HS-27A (cell line): ENCODE measurements around the gene IER5L.
"Not testable (repeated sequence)": the region's sequence is repeated elsewhere in the genome, so short reads cannot be mapped to it uniquely, and the experiment has no call there.

Source experiments
- DNase-seq: peaks from one replicate; pipeline ENCODE4 v3.0.0-alpha.2; 2012; ENCODE audit warnings: low read depth, missing footprints

Gene IER5L

GRCh38 chr9:129138476-129139232, 39.4 kb downstream of the IER5L start:
- DNase-seq, result no peak

- no peak for DNase-seq
These were observed 40.0 kb downstream of the IER5L start for GRCh38 chr9:129138144-129138462.

- DNase-seq, result no peak
These were observed 40.5 kb downstream of the IER5L start for GRCh38 chr9:129137292-129138143.

- no peak for DNase-seq
These were observed 41.5 kb downstream of the IER5L start for GRCh38 chr9:129136446-129137035.

- DNase-seq, result no peak
These were observed 42.6 kb downstream of the IER5L start for GRCh38 chr9:129135476-129135875.

- DNase-seq, result no peak
These were observed 45.0 kb downstream of the IER5L start for GRCh38 chr9:129133082-129133481.

- DNase-seq, result no peak
These were observed 46.5 kb downstream of the IER5L start for GRCh38 chr9:129131300-129132145.

- no peak for DNase-seq
These were observed 47.3 kb downstream of the IER5L start for GRCh38 chr9:129130791-129131190.

- not testable (repeated sequence) for DNase-seq
These were observed 47.8 kb downstream of the IER5L start for GRCh38 chr9:129130271-129130670.

- DNase-seq, result no peak
These were observed 49.4 kb downstream of the IER5L start for GRCh38 chr9:129128689-129129088.

- DNase-seq, result no peak
These were observed 51.1 kb downstream of the IER5L start for GRCh38 chr9:129126749-129127618.
